GM18873 (cell line): ENCODE measurements around the gene STK40.

Source experiments
- ATAC-seq: cut with Tn5 transposase; IDR thresholded peaks from one replicate; pipeline ENCODE4 v1.9.1; 2021; ENCODE audit warnings: mild to moderate bottlenecking, moderate library complexity, moderate number of reproducible peaks; ENCODE audit not compliant: unreplicated experiment, low FRiP score

The STK40 gene

GRCh38 chr1:36400514-36400824 is 14.7 kb upstream of the STK40 start:
- peak; percentile 2 for ATAC-seq

DNA sequence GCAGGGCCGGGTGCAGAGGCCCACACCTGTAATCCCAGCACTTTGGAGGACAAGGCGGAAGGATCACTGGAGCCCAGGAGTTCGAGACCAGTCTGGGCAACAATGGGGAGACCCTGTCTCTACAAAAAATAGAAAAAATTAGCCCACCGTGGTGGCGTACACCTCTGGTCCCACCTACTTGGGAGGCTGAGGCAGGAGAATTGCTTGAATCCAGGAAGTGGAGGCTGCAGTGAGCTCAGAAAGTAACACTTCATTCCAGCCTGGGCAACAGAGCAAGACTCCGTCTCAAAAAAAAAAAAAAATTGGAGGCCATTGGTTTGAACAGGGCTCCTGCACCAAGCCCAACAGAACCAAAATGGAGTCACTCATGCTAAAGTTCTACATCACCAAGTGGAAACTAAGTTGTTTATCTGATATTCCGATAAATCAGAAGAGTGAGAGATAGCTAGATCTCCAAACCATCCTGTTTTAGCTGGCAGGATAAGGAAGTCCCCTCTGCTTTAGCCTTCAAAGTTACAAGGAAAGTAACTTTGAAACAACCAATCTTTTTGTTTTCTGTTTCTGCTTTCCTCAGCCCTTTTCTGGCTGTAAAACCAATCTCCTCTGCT is 12.8 kb upstream of the STK40 start:
- no peak for ATAC-seq

DNA sequence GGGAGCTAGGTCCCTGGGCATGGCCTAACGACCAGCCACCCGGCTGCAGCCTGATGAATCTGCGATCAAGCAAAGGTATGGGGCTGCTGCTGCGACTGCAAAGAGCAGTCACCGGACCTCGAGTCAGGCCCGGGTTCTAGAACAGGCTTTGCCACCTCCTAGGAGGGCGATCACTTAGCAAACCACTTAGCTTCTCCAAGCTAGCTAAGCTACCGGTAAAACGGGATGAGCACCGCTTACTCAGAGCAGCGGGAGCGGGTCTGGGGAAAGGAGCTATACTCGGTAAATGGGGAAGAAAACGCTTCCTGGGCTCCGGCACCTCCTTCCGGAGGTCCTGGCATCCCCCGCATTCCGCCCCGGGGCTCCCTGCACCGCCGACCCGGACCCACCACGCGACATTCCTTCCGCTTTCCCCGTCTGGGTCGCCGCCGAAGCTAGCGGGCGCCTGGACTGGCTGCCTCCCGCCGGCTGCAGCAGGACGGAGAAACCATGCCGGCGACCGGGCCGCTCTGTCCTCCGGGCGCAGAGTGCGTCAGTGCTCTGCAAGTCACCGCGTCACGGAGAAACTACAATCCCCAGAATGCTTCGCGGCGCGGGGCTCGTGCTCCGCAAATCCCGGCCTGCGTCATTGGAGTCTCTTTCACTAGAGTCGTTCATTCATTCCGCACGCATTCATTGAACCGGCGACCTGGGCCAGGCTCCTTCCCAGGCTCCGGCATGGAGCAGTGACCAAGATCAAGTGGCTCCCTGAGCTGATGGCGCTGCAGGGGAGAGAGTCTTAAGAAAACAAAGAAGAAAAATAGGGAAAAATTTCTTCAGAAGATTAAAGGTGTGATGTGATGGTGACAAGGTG is 11.9 kb upstream of the STK40 start, which contains the start of gene LSM10:
LSM10 (minus strand) TSS at position 531 of the 853 bp plus-strand sequence. CDS start 3,779 bp downstream, outside the sequence.
- peak; percentile 41 for ATAC-seq

DNA sequence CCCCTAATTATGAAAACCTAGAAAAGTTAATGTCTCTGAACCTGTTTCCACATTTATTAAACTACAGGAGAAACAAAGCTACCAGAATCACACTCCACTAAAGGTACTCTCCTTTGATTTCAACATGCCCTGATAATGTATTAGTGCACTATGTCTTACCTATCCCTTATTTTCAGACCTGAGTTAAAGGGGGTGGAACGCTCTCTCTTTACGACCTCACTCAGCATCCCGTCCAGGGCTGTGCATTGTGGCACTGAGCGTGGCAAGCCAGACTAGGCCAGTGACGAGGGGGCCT is 11.3 kb upstream of the STK40 start:
- peak; percentile 4 for ATAC-seq

DNA sequence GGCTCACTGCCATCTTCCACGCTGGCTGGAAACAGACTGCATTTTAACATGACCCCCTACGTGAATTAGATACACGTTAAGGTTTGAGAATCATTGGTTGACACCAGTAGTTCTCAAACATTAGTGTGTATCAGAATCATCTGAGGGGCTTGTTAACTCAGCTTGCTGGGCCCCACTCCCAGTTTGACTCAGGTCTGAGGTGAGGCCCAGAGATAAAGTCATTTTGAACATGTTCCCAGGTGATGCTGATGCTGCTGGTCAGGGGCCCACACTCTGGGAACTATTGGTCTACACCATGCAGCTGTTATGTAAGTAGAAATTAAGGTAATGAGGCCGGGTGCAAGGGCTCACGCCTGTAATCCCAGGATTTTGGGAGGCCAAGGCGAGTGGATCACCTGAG is 10.6 kb upstream of the STK40 start:
- ATAC-seq = no peak

- no peak for ATAC-seq
These were observed 8.0 kb upstream of the STK40 start for GRCh38 chr1:36393686-36394085.

DNA sequence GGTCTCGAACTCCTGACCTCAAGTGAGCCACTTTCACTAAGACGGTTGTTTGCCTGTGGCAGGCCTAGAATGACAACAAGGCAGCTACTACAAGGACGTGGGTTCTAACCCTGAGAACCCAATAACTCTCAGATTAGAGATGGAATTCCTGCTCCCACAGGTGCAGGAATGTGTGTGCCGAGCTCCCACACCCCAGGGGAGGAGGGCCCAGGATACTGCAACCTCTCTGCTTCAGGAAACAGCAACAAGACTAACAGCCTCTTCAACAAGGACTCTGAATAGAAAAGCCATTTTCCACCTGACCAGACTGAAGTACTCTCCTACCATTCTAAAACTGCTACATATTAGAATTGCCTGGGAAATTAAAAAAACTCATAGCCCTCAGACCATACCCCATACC is 7.1 kb upstream of the STK40 start:
- no peak for ATAC-seq

DNA sequence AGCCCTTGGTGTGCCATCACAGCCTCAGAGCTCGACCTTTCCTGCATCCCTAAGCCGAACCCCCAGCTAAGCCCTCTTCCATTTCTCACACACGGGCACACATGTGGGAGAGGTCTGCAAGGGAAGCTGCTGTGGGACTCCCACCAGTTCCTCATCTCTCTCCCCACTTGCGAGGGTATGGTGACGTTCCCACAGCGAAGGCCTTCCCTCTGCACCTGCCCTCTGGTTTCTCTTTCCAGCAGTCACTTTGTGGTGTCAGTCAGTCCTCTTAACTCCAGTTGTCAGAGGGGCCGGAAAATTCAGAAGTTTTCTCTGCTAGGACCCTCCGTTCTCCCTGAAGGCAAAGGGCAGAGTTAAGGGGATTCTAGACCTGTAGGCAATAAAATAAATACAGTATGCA is 5.5 kb upstream of the STK40 start:
- ATAC-seq = no peak

- no peak for ATAC-seq
These were observed 4.7 kb upstream of the STK40 start for GRCh38 chr1:36390411-36390810.

DNA sequence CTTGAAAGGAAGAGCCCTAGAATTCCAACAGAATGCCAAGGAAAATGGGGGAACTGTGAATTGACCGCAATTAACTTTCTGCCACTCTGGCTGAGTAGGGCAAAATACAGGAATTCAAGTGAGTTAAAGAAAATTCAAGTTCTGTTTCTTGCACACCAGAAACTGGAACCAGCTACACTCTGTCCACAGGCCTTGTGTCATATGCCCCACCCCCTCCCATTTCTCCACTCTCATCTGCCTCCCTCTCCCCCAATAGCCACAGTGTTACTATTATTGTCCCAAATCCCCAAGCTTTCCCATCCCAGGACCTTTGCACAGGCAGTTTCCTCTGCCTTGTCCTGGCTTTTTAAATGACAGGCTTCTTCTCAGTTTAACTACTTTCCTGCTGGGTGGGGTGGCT is 4.3 kb upstream of the STK40 start:
- ATAC-seq = no peak

GRCh38 chr1:36389261-36389660 is 3.5 kb upstream of the STK40 start:
- ATAC-seq = no peak

DNA sequence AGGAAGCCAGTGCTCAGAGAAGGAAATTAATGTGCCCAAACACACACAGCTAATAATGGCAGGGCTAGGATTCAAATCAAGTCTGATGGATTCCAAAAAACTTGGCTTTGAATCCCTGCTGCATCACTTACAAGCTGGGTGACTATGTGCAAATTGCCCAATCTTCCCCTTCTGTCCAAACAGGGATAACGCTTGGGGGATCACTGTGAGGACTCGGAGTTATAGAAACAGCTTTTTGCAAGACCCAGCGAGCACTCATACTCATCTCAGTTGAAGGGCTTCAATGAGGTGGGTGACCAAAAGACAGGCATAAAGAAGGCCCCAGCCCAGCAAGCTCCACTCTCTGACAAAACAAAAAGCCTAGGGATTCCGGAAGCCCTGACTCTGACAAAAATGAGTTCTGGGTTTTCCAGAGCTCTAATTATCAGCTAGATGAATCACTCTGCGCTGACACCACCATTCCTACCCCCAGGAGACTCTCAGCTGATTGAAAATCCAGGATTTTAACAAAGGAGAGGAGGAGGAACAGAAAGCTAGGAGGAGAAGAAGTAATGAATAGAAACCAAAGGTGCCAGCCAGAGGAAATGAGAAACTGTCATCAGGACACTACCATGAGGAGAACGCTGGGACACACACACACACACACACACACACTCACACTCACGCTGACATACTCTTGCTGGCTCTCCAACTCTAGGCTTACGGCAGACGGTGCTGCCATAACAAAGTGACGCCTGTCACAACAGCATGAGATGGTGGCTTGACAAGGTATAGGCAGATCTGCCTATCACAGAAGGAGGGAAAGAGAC is 1.6 kb upstream of the STK40 start:
- no peak for ATAC-seq

GRCh38 chr1:36386265-36387140 is 779 bp upstream of the STK40 start:
- ATAC-seq = no peak

DNA sequence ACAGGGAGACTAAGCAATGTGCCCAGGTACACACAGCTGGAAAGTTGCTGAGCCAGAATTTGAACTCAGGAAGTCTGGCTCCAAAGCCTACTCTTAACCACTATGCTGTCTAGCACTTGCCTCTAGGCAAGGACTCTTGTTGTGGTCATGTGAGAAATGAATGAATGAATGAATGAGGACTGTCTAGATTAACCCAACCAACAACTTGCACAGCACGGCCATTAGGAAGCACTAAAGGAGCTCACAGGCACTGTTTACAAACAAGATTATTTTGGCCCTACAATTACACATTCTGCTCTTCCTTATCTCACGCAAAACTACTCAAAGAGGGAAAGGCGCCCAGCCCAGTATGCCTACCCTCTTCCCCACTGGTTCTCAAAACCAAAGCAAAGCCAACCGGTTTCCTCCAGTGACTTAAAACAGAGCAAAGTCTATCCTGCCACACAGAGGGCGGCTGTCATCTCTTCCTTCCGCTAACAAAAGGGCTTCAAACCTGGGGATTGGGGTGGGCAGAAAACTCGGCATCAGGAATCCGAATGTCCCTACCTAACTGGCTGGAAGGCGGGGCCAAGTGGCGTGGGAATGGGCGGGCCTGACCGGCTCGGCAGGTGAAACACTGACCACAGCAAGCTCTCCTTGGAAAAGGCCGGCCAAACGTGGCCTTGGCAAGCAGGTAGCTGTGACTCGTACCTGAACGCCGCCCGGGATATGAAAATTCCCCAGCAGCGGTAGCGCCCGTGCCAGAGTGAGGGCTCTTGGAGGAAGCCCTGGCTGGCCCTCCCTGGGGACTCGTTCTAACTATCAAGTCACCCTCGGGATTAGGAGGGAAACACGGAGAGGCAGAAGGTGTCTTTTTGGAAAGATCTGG is 948 bp downstream of the STK40 start:
- ATAC-seq = peak; percentile 3

DNA sequence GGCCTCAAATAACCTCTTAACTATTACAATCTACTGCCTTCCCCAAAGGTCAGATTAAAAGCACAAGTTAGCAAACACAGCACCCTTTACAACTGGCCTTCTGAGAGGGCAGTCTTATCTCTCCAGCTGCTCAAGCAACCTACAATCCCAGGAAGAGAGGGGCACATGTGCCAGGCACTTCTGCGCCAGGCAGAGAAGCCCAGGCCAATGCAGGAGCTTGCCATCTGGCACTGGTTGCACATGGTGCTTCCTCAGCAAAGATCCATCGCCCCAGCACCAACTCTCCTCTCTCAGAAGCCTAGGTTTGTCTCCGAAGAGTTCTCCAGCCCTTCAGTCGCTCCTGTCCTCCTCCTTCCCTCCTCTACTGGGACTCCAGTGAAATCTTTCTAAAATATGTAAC is 2.5 kb downstream of the STK40 start:
- no peak for ATAC-seq

DNA sequence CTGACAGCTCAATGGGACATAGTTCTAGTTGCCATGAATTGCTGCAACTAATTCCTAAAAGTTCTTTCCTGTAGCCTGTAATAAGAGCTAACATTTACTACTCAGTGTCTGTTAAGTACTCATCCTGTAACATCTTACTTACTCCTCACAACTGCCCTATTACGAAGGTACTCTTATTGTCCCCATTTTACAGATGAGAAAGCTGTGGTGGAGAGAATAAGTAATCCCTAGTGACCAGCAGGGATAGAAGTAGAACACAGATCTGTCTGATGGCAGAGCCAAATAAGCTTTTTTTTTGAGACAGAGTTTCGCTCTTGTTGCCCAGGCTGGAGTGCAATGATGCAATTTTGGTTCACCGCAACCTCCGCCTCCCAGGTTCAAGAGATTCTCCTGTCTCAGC is 3.1 kb downstream of the STK40 start:
- no peak for ATAC-seq

GRCh38 chr1:36382231-36382630 is 3.5 kb downstream of the STK40 start:
- ATAC-seq = no peak

DNA sequence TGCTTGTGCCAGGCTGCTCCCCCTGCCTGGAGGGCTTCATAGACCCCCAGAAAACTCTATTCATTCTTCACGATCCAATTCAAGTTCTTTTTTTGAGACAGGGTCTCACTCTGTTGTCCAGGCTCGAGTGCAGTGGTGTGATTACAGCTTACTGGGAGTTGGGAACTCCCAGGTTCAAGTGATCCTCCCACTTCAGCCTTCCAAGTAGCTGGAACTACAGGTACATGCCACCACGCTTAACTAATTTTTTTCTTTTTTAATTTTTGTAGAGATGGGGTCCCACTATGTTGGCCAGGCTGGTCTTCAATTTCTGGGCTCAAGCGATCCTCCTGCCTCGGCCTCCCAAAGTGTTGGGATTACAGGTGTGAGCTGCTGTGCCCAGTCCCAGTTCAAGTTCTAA is 4.3 kb downstream of the STK40 start:
- no peak for ATAC-seq

DNA sequence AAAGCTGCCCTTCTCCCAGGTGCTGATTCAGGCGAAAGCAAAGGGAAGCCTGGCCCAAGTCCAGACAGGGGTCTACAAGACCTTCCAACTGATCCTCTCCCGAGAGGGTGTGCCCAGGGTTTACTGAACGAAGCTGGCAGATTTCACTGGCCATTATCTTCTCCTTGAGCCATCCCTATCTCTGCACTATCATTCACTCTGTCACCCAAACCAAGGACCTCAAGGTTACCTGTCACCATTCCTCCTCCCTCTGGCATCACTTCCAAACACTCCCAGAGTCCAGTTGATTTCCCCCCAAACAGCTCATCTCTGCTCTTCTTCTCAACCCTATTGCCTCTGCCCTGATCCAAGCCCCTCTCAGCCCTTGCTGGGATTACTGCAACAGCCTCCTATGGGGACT is 4.9 kb downstream of the STK40 start:
- ATAC-seq = no peak

GRCh38 chr1:36380143-36380619 is 5.5 kb downstream of the STK40 start:
- no peak for ATAC-seq
